Urothelium cell line (cell line): ENCODE measurements around the gene SLC5A3.

ENCODE experiments used
- DNase-seq: peaks from one replicate; pipeline ENCODE4 v3.0.0; 2011; ENCODE audit warnings: low spot score, mixed read lengths
- FAIRE-seq: peaks from 2 replicates; lab custom pipeline; 2011; peaks lifted over from hg19 to GRCh38; lab: Jason Lieb, UNC

The SLC5A3 gene

GRCh38 chr21:34094949-34095348 is 21.6 kb downstream of the SLC5A3 start:
- no peak for DNase-seq
- FAIRE-seq = no peak

GRCh38 chr21:34097442-34097841 is 24.1 kb downstream of the SLC5A3 start:
- no peak for DNase-seq
- FAIRE-seq = no peak

- DNase-seq (no peak), FAIRE-seq (no peak)
Observed at GRCh38 chr21:34100337-34100736, 27.0 kb downstream of the SLC5A3 start.

GRCh38 chr21:34100790-34101189 is 27.4 kb downstream of the SLC5A3 start:
- FAIRE-seq = no peak

GRCh38 chr21:34105947-34106541 is 32.7 kb downstream of the SLC5A3 start:
- FAIRE-seq (no peak), DNase-seq (no peak)

More at GRCh38 chr21:34100790-34101189, 27.4 kb downstream of the SLC5A3 start:
- no peak for DNase-seq

- DNase-seq (no peak), FAIRE-seq (no peak)
Observed at GRCh38 chr21:34107606-34108005, 34.2 kb downstream of the SLC5A3 start.

GRCh38 chr21:34109075-34109474 is 35.7 kb downstream of the SLC5A3 start:
- FAIRE-seq = no peak
- no peak for DNase-seq

GRCh38 chr21:34110594-34111202 is 37.3 kb downstream of the SLC5A3 start:
- FAIRE-seq (no peak), DNase-seq (no peak)

- FAIRE-seq (no peak), DNase-seq (no peak)
Observed at GRCh38 chr21:34112316-34113033, 39.1 kb downstream of the SLC5A3 start.

- no peak for DNase-seq
- FAIRE-seq = no peak
Observed at GRCh38 chr21:34113842-34114241, 40.5 kb downstream of the SLC5A3 start.

- DNase-seq (no peak), FAIRE-seq (no peak)
Observed at GRCh38 chr21:34115160-34115559, 41.8 kb downstream of the SLC5A3 start.

- FAIRE-seq = no peak
- no peak for DNase-seq
Observed at GRCh38 chr21:34116569-34116968, 43.2 kb downstream of the SLC5A3 start.

- FAIRE-seq (no peak), DNase-seq (no peak)
Observed at GRCh38 chr21:34120867-34121266, 47.5 kb downstream of the SLC5A3 start.

- FAIRE-seq (no peak), DNase-seq (no peak)
Observed at GRCh38 chr21:34122047-34122446, 48.7 kb downstream of the SLC5A3 start.
